ENCODE data around the gene MYH6. TPM values are rescaled to one million over a fixed set of nuclear protein-coding genes. Genes with fewer than 3 reads are reported as not detected.
"Not testable (repeated sequence)": the region's sequence is repeated elsewhere in the genome, so short reads cannot be mapped to it uniquely, and the experiment has no call there.

Gene MYH6
- total and polyA plus RNA-seq, 4 donors, result 0.11 to 0.16 TPM; not detected in 2

- H3K27ac ChIP-seq (ENCODE audit: low read depth, low read length), result no peak overlapping the region
- no peak for DNase-seq (ENCODE audit: low read depth in 4 of 6, low spot score in 6 of 6)
- H3K4me3 ChIP-seq (ENCODE audit: low read depth, low read length), result no peak overlapping the region
- no peaks in the 10 kb centered on the region for H3K4me1 ChIP-seq (ENCODE audit: control insufficient read depth, insufficient read depth, low read length)
- H3K27me3 ChIP-seq (ENCODE audit: control insufficient read depth, insufficient read depth, low read length), result no peaks in the 10 kb centered on the region
- H3K36me3 ChIP-seq (ENCODE audit: control insufficient read depth, insufficient read depth, low read length), result no peaks in the 10 kb centered on the region
- H3K9me3 ChIP-seq (ENCODE audit: control insufficient read depth, insufficient read depth, low read length), result no peaks in the 10 kb centered on the region
- 88% methylated on average over 20 of the region's 26 CpGs for WGBS (ENCODE audit: insufficient coverage)
These were observed 19.9 kb downstream of the MYH6 start for GRCh38 chr14:23387916-23388882.

GRCh38 chr14:23386999-23387398 is 21.1 kb downstream of the MYH6 start:
- H3K27ac ChIP-seq (ENCODE audit: low read depth, low read length), result no peak overlapping the region
- no peaks in the 10 kb centered on the region for H3K9me3 ChIP-seq (ENCODE audit: control insufficient read depth, insufficient read depth, low read length)
- no peaks in the 10 kb centered on the region for H3K27me3 ChIP-seq (ENCODE audit: control insufficient read depth, insufficient read depth, low read length)
- no peaks in the 10 kb centered on the region for H3K36me3 ChIP-seq (ENCODE audit: control insufficient read depth, insufficient read depth, low read length)
- no peak overlapping the region for H3K4me3 ChIP-seq (ENCODE audit: low read depth, low read length)
- no peak for DNase-seq (ENCODE audit: low read depth in 4 of 6, low spot score in 6 of 6)
- no CpG with 5 or more reads among the region's 1 CpG for WGBS (ENCODE audit: insufficient coverage)
- peaks cover under 1% of the 10 kb centered on the region for H3K4me1 ChIP-seq (ENCODE audit: control insufficient read depth, insufficient read depth, low read length)

GRCh38 chr14:23386266-23386657 is 21.8 kb downstream of the MYH6 start:
- not testable (repeated sequence) for H3K9me3 ChIP-seq (ENCODE audit: control insufficient read depth, insufficient read depth, low read length); H3K27ac ChIP-seq (ENCODE audit: low read depth, low read length); H3K27me3 ChIP-seq (ENCODE audit: control insufficient read depth, insufficient read depth, low read length); H3K4me1 ChIP-seq (ENCODE audit: control insufficient read depth, insufficient read depth, low read length); H3K4me3 ChIP-seq (ENCODE audit: low read depth, low read length); H3K36me3 ChIP-seq (ENCODE audit: control insufficient read depth, insufficient read depth, low read length); DNase-seq (ENCODE audit: low read depth in 4 of 6, low spot score in 6 of 6)
- 86% methylated on average over 14 of the region's 17 CpGs for WGBS (ENCODE audit: insufficient coverage)

- no peak overlapping the region for H3K27ac ChIP-seq (ENCODE audit: low read depth, low read length)
- H3K9me3 ChIP-seq (ENCODE audit: control insufficient read depth, insufficient read depth, low read length), result no peaks in the 10 kb centered on the region
- DNase-seq (ENCODE audit: low read depth in 4 of 6, low spot score in 6 of 6), result no peak
- 90% methylated on average over 13 of the region's 18 CpGs for WGBS (ENCODE audit: insufficient coverage)
- peaks cover 11% of the 10 kb centered on the region for H3K4me1 ChIP-seq (ENCODE audit: control insufficient read depth, insufficient read depth, low read length)
- H3K36me3 ChIP-seq (ENCODE audit: control insufficient read depth, insufficient read depth, low read length), result no peaks in the 10 kb centered on the region
- no peaks in the 10 kb centered on the region for H3K27me3 ChIP-seq (ENCODE audit: control insufficient read depth, insufficient read depth, low read length)
- H3K4me3 ChIP-seq (ENCODE audit: low read depth, low read length), result no peak overlapping the region
These were observed 22.3 kb downstream of the MYH6 start for GRCh38 chr14:23385642-23386265.

- no CpG with 5 or more reads among the region's 2 CpGs for WGBS (ENCODE audit: insufficient coverage)
- Histone ChIP-seq H3K27me3 (ENCODE audit: control insufficient read depth, insufficient read depth, low read length) (no peaks in the 10 kb centered on the region), H3K27ac (ENCODE audit: low read depth, low read length) (no peak overlapping the region), H3K9me3 (ENCODE audit: control insufficient read depth, insufficient read depth, low read length) (no peaks in the 10 kb centered on the region), H3K4me3 (ENCODE audit: low read depth, low read length) (no peak overlapping the region), H3K36me3 (ENCODE audit: control insufficient read depth, insufficient read depth, low read length) (no peaks in the 10 kb centered on the region), H3K4me1 (ENCODE audit: control insufficient read depth, insufficient read depth, low read length) (peaks cover 16% of the 10 kb centered on the region)
- DNase-seq (ENCODE audit: low read depth in 4 of 6, low spot score in 6 of 6), result no peak
These were observed 22.8 kb downstream of the MYH6 start for GRCh38 chr14:23385244-23385641.

GRCh38 chr14:23384364-23385080 is 23.6 kb downstream of the MYH6 start:
- Histone ChIP-seq H3K27ac (ENCODE audit: low read depth, low read length) (no peak overlapping the region), H3K36me3 (ENCODE audit: control insufficient read depth, insufficient read depth, low read length) (no peaks in the 10 kb centered on the region), H3K27me3 (ENCODE audit: control insufficient read depth, insufficient read depth, low read length) (no peaks in the 10 kb centered on the region), H3K4me3 (ENCODE audit: low read depth, low read length) (no peak overlapping the region), H3K4me1 (ENCODE audit: control insufficient read depth, insufficient read depth, low read length) (peaks cover 23% of the 10 kb centered on the region), H3K9me3 (ENCODE audit: control insufficient read depth, insufficient read depth, low read length) (no peaks in the 10 kb centered on the region)
- no peak for DNase-seq (ENCODE audit: low read depth in 4 of 6, low spot score in 6 of 6)
- 91% methylated on average over 21 of the region's 29 CpGs for WGBS (ENCODE audit: insufficient coverage)

GRCh38 chr14:23382731-23383440 is 25.2 kb downstream of the MYH6 start:
- Histone ChIP-seq H3K4me1 (ENCODE audit: control insufficient read depth, insufficient read depth, low read length) (peaks cover 39% of the 10 kb centered on the region), H3K36me3 (ENCODE audit: control insufficient read depth, insufficient read depth, low read length) (no peaks in the 10 kb centered on the region), H3K9me3 (ENCODE audit: control insufficient read depth, insufficient read depth, low read length) (no peaks in the 10 kb centered on the region), H3K27ac (ENCODE audit: low read depth, low read length) (no peak overlapping the region), H3K4me3 (ENCODE audit: low read depth, low read length) (no peak overlapping the region), H3K27me3 (ENCODE audit: control insufficient read depth, insufficient read depth, low read length) (no peaks in the 10 kb centered on the region)
- 82% methylated on average over 3 of the region's 10 CpGs for WGBS (ENCODE audit: insufficient coverage)
- DNase-seq (ENCODE audit: low read depth in 4 of 6, low spot score in 6 of 6), result no peak

GRCh38 chr14:23382276-23382675 is 25.8 kb downstream of the MYH6 start:
- 95% methylated on average over 5 of the region's 6 CpGs for WGBS (ENCODE audit: insufficient coverage)
- Histone ChIP-seq H3K27me3 (ENCODE audit: control insufficient read depth, insufficient read depth, low read length) (no peaks in the 10 kb centered on the region), H3K36me3 (ENCODE audit: control insufficient read depth, insufficient read depth, low read length) (no peaks in the 10 kb centered on the region)

GRCh38 chr14:23381871-23382270 is 26.2 kb downstream of the MYH6 start:
- H3K27ac ChIP-seq (ENCODE audit: low read depth, low read length), result no peak overlapping the region
- peaks cover 49% of the 10 kb centered on the region for H3K4me1 ChIP-seq (ENCODE audit: control insufficient read depth, insufficient read depth, low read length)
- WGBS (ENCODE audit: insufficient coverage), result 55% methylated on average over 3 of the region's 3 CpGs
- DNase-seq (ENCODE audit: low read depth in 4 of 6, low spot score in 6 of 6), result no peak
- no peak overlapping the region for H3K4me3 ChIP-seq (ENCODE audit: low read depth, low read length)
- H3K36me3 ChIP-seq (ENCODE audit: control insufficient read depth, insufficient read depth, low read length), result no peaks in the 10 kb centered on the region
- no peaks in the 10 kb centered on the region for H3K27me3 ChIP-seq (ENCODE audit: control insufficient read depth, insufficient read depth, low read length)
- H3K9me3 ChIP-seq (ENCODE audit: control insufficient read depth, insufficient read depth, low read length), result no peaks in the 10 kb centered on the region

More at GRCh38 chr14:23382276-23382675, 25.8 kb downstream of the MYH6 start:
- no peak for DNase-seq (ENCODE audit: low read depth in 4 of 6, low spot score in 6 of 6)
- H3K4me3 ChIP-seq (ENCODE audit: low read depth, low read length), result no peak overlapping the region
- no peak overlapping the region for H3K27ac ChIP-seq (ENCODE audit: low read depth, low read length)
- H3K4me1 ChIP-seq (ENCODE audit: control insufficient read depth, insufficient read depth, low read length), result peaks cover 45% of the 10 kb centered on the region
- no peaks in the 10 kb centered on the region for H3K9me3 ChIP-seq (ENCODE audit: control insufficient read depth, insufficient read depth, low read length)

All from spinal cord (tissue), 10 donors.